GM10847 (cell line): ENCODE results near the gene CNTN2.

ENCODE experiments used
- POLR2A ChIP-seq: IDR thresholded peaks from 2 replicates; pipeline ENCODE4 v1.6.1; 2011; ENCODE audit not compliant: insufficient read length; ENCODE audit errors: extremely low read depth

Gene CNTN2

GRCh38 chr1:205071801-205072200, 28.8 kb downstream of the CNTN2 start:
- TF ChIP-seq POLR2A: no peak

- TF ChIP-seq POLR2A: no peak
Observed at GRCh38 chr1:205072286-205072685, 29.3 kb downstream of the CNTN2 start.

- TF ChIP-seq POLR2A: no peak
Observed at GRCh38 chr1:205072881-205073280, 29.9 kb downstream of the CNTN2 start.

- TF ChIP-seq POLR2A: no peak
Observed at GRCh38 chr1:205073511-205073910, 30.5 kb downstream of the CNTN2 start.

- no peak for TF ChIP-seq POLR2A
Observed at GRCh38 chr1:205074084-205074483, 31.1 kb downstream of the CNTN2 start.

- no peak for TF ChIP-seq POLR2A
Observed at GRCh38 chr1:205074513-205074912, 31.5 kb downstream of the CNTN2 start.

GRCh38 chr1:205075642-205076155, 32.7 kb downstream of the CNTN2 start:
- no peak for TF ChIP-seq POLR2A

GRCh38 chr1:205076245-205076761, 33.3 kb downstream of the CNTN2 start:
- TF ChIP-seq POLR2A: no peak

- no peak for TF ChIP-seq POLR2A
Observed at GRCh38 chr1:205077158-205077933, 34.3 kb downstream of the CNTN2 start.

- TF ChIP-seq POLR2A: no peak
Observed at GRCh38 chr1:205077934-205078311, 34.9 kb downstream of the CNTN2 start.

- no peak for TF ChIP-seq POLR2A
Observed at GRCh38 chr1:205082431-205082830, 39.4 kb downstream of the CNTN2 start.

GRCh38 chr1:205084360-205084759, 41.3 kb downstream of the CNTN2 start, which contains the start of gene TMEM81:
TSS of gene TMEM81 (minus strand) at chr1:205084460. CDS start at chr1:205084320, 140 bp downstream.
- no peak for TF ChIP-seq POLR2A

GRCh38 chr1:205088341-205088740, 45.3 kb downstream of the CNTN2 start:
- no peak for TF ChIP-seq POLR2A

GRCh38 chr1:205091043-205091740, 48.2 kb downstream of the CNTN2 start:
- TF ChIP-seq POLR2A: no peak

GRCh38 chr1:205095422-205095821, 52.4 kb downstream of the CNTN2 start:
- no peak for TF ChIP-seq POLR2A

- no peak for TF ChIP-seq POLR2A
Observed at GRCh38 chr1:205098242-205098641, 55.2 kb downstream of the CNTN2 start.
